Left hindlimb (tissue), 1 donor: ENCODE data around the gene ZFYVE27.
A peak's percentile ranks its signal among the peaks of the same experiment; 100 is the strongest.

ENCODE experiments used
- DNase-seq: peaks from one replicate; pipeline ENCODE4 v3.0.0-alpha.2; 2018

Gene ZFYVE27

GRCh38 chr10:97714401-97715258 lies 22.3 kb upstream of the ZFYVE27 start:
- peak; percentile 92 for DNase-seq

GRCh38 chr10:97715259-97715874 lies 21.6 kb upstream of the ZFYVE27 start:
- DNase-seq = no peak

- no peak for DNase-seq
Observed at GRCh38 chr10:97717627-97718026, 19.3 kb upstream of the ZFYVE27 start.

- DNase-seq = no peak
Observed at GRCh38 chr10:97718178-97718577, 18.8 kb upstream of the ZFYVE27 start.

- DNase-seq = no peak
Observed at GRCh38 chr10:97718659-97719142, 18.2 kb upstream of the ZFYVE27 start.

- DNase-seq = no peak
Observed at GRCh38 chr10:97719602-97720001, 17.3 kb upstream of the ZFYVE27 start.

GRCh38 chr10:97721871-97722780 lies 14.8 kb upstream of the ZFYVE27 start:
- DNase-seq = no peak

GRCh38 chr10:97723001-97723400 lies 13.9 kb upstream of the ZFYVE27 start:
- no peak for DNase-seq

- DNase-seq = no peak
Observed at GRCh38 chr10:97724341-97724941, 12.5 kb upstream of the ZFYVE27 start.

GRCh38 chr10:97726636-97727178 lies 10.2 kb upstream of the ZFYVE27 start:
- DNase-seq = peak; percentile 55

GRCh38 chr10:97729014-97729413 lies 7.9 kb upstream of the ZFYVE27 start:
- no peak for DNase-seq

- DNase-seq = peak; percentile 71
Observed at GRCh38 chr10:97731346-97732051, 5.4 kb upstream of the ZFYVE27 start.

GRCh38 chr10:97732052-97732359 lies 4.9 kb upstream of the ZFYVE27 start:
- DNase-seq = no peak

- DNase-seq = no peak
Observed at GRCh38 chr10:97733256-97733655, 3.7 kb upstream of the ZFYVE27 start.

- DNase-seq = no peak
Observed at GRCh38 chr10:97734021-97734420, 2.9 kb upstream of the ZFYVE27 start.

- DNase-seq = no peak
Observed at GRCh38 chr10:97736403-97736901, 476 bp upstream of the ZFYVE27 start.

GRCh38 chr10:97737770-97738265 lies 890 bp downstream of the ZFYVE27 start:
- no peak for DNase-seq

- DNase-seq = no peak
Observed at GRCh38 chr10:97738616-97739015, 1.7 kb downstream of the ZFYVE27 start.

GRCh38 chr10:97740613-97741012 lies 3.7 kb downstream of the ZFYVE27 start:
- DNase-seq = no peak

GRCh38 chr10:97743169-97743943 lies 6.4 kb downstream of the ZFYVE27 start:
- DNase-seq = no peak
